BLaER1 (cell line): ENCODE data around the gene PNLDC1.
"Not testable (repeated sequence)": the region's sequence is repeated elsewhere in the genome, so short reads cannot be mapped to it uniquely, and the experiment has no call there.

Experiments
- H3K27ac ChIP-seq: shearing (Covaris generic); formaldehyde crosslinking; 2 replicates; pipeline ENCODE4 v1.8.1; 2022
- H3K27me3 ChIP-seq: shearing (Covaris generic); formaldehyde crosslinking; 2 replicates; pipeline ENCODE4 v1.8.1; 2022
- H3K36me3 ChIP-seq: shearing (Covaris generic); formaldehyde crosslinking; 2 replicates; pipeline ENCODE4 v1.8.1; 2022
- H3K4me1 ChIP-seq: shearing (Covaris generic); formaldehyde crosslinking; 2 replicates; pipeline ENCODE4 v1.8.1; 2022
- H3K4me2 ChIP-seq: shearing (Covaris generic); formaldehyde crosslinking; 2 replicates; pipeline ENCODE4 v1.8.1; 2022
- H3K4me3 ChIP-seq: shearing (Covaris generic); formaldehyde crosslinking; 2 replicates; pipeline ENCODE4 v1.8.1; 2022
- H3K9ac ChIP-seq: shearing (Covaris generic); formaldehyde crosslinking; 2 replicates; pipeline ENCODE4 v1.8.1; 2022
- H3K9me3 ChIP-seq: shearing (Covaris generic); formaldehyde crosslinking; 2 replicates; pipeline ENCODE4 v1.8.1; 2022
- H4K20me1 ChIP-seq: shearing (Covaris generic); formaldehyde crosslinking; 2 replicates; pipeline ENCODE4 v1.8.1; 2022
- Cebpa-rat ChIP-seq: shearing (Covaris generic); IDR thresholded peaks from 2 replicates; pipeline ENCODE4 v1.8.1; 2022

PNLDC1 gene

GRCh38 chr6:159804504-159804903 lies 4.4 kb downstream of the PNLDC1 start:
- TF ChIP-seq Cebpa-rat, result no peak
- H3K4me2 ChIP-seq, result no peak overlapping the region
- no peak overlapping the region for H3K9ac ChIP-seq
- peaks cover 11% of the 10 kb centered on the region for H3K36me3 ChIP-seq
- H3K4me1 ChIP-seq, result no peaks in the 10 kb centered on the region; the same call in 1 of the 2 replicates
- no peaks in the 10 kb centered on the region for H3K9me3 ChIP-seq
- H4K20me1 ChIP-seq, result no peaks in the 10 kb centered on the region
- H3K4me3 ChIP-seq, result no peak overlapping the region
- no peak overlapping the region for H3K27ac ChIP-seq
- no peaks in the 10 kb centered on the region for H3K27me3 ChIP-seq

GRCh38 chr6:159805440-159806020 lies 5.5 kb downstream of the PNLDC1 start:
- H4K20me1 ChIP-seq, result no peaks in the 10 kb centered on the region
- peaks cover 1% of the 10 kb centered on the region; the same call in 1 of the 2 replicates for H3K36me3 ChIP-seq
- no peak overlapping the region for H3K9ac ChIP-seq
- TF ChIP-seq Cebpa-rat, result no peak
- H3K4me2 ChIP-seq, result no peak overlapping the region
- H3K9me3 ChIP-seq, result no peaks in the 10 kb centered on the region
- no peak overlapping the region for H3K27ac ChIP-seq
- H3K4me1 ChIP-seq, result no peaks in the 10 kb centered on the region; the same call in 1 of the 2 replicates
- no peaks in the 10 kb centered on the region for H3K27me3 ChIP-seq
- H3K4me3 ChIP-seq, result no peak overlapping the region

- Histone ChIP-seq H3K27ac (no peak overlapping the region), H3K4me3 (no peak overlapping the region), H4K20me1 (no peaks in the 10 kb centered on the region), H3K9me3 (no peaks in the 10 kb centered on the region), H3K4me1 (no peaks in the 10 kb centered on the region; the same call in 1 of the 2 replicates), H3K9ac (no peak overlapping the region), H3K36me3 (no peaks in the 10 kb centered on the region), H3K27me3 (no peaks in the 10 kb centered on the region), H3K4me2 (no peak overlapping the region)
- TF ChIP-seq Cebpa-rat, result no peak
Measured at GRCh38 chr6:159806021-159806458, 6.0 kb downstream of the PNLDC1 start.

GRCh38 chr6:159807150-159807858 lies 7.2 kb downstream of the PNLDC1 start:
- no peaks in the 10 kb centered on the region for H4K20me1 ChIP-seq
- H3K4me1 ChIP-seq, result no peaks in the 10 kb centered on the region; the same call in 1 of the 2 replicates
- no peak overlapping the region for H3K4me2 ChIP-seq
- no peaks in the 10 kb centered on the region for H3K9me3 ChIP-seq
- TF ChIP-seq Cebpa-rat, result no peak; the same call in 1 of the 2 replicates
- H3K36me3 ChIP-seq, result no peaks in the 10 kb centered on the region
- no peak overlapping the region for H3K27ac ChIP-seq
- no peaks in the 10 kb centered on the region for H3K27me3 ChIP-seq
- H3K4me3 ChIP-seq, result no peak overlapping the region
- no peak overlapping the region for H3K9ac ChIP-seq

- Histone ChIP-seq H4K20me1 (no peaks in the 10 kb centered on the region), H3K9ac (no peak overlapping the region), H3K9me3 (no peaks in the 10 kb centered on the region), H3K4me3 (no peak overlapping the region), H3K27ac (no peak overlapping the region), H3K4me1 (no peaks in the 10 kb centered on the region; the same call in 1 of the 2 replicates), H3K27me3 (no peaks in the 10 kb centered on the region), H3K36me3 (no peaks in the 10 kb centered on the region), H3K4me2 (no peak overlapping the region)
- no peak for TF ChIP-seq Cebpa-rat
Measured at GRCh38 chr6:159808647-159809046, 8.6 kb downstream of the PNLDC1 start.

GRCh38 chr6:159809149-159809548 lies 9.1 kb downstream of the PNLDC1 start:
- Histone ChIP-seq H3K4me1 (no peaks in the 10 kb centered on the region; the same call in 1 of the 2 replicates), H4K20me1 (no peaks in the 10 kb centered on the region), H3K4me2 (no peak overlapping the region; the same call in 1 of the 2 replicates), H3K4me3 (no peak overlapping the region), H3K36me3 (no peaks in the 10 kb centered on the region), H3K9me3 (no peaks in the 10 kb centered on the region), H3K9ac (no peak overlapping the region), H3K27me3 (no peaks in the 10 kb centered on the region), H3K27ac (no peak overlapping the region)
- no peak for TF ChIP-seq Cebpa-rat

GRCh38 chr6:159813781-159814180 lies 13.7 kb downstream of the PNLDC1 start:
- no peaks in the 10 kb centered on the region for H3K9me3 ChIP-seq
- no peak overlapping the region for H3K9ac ChIP-seq
- no peak overlapping the region for H3K4me3 ChIP-seq
- H3K27me3 ChIP-seq, result no peaks in the 10 kb centered on the region
- no peaks in the 10 kb centered on the region for H4K20me1 ChIP-seq
- H3K4me1 ChIP-seq, result peaks cover 27% of the 10 kb centered on the region
- no peak overlapping the region for H3K27ac ChIP-seq
- H3K36me3 ChIP-seq, result no peaks in the 10 kb centered on the region
- no peak overlapping the region for H3K4me2 ChIP-seq
- TF ChIP-seq Cebpa-rat, result no peak

- Histone ChIP-seq H3K4me3 (no peak overlapping the region), H3K36me3 (no peaks in the 10 kb centered on the region), H3K27me3 (no peaks in the 10 kb centered on the region), H4K20me1 (no peaks in the 10 kb centered on the region), H3K27ac (no peak overlapping the region), H3K4me1 (peaks cover 40% of the 10 kb centered on the region), H3K9me3 (no peaks in the 10 kb centered on the region), H3K4me2 (no peak overlapping the region), H3K9ac (no peak overlapping the region)
- TF ChIP-seq Cebpa-rat, result no peak
Measured at GRCh38 chr6:159815410-159815809, 15.3 kb downstream of the PNLDC1 start.

- H3K9ac ChIP-seq, H3K36me3 ChIP-seq, H3K27me3 ChIP-seq, H3K4me2 ChIP-seq, H4K20me1 ChIP-seq, H3K4me3 ChIP-seq, H3K9me3 ChIP-seq: not testable (repeated sequence)
- peaks cover 53% of the 10 kb centered on the region for H3K4me1 ChIP-seq
- H3K27ac ChIP-seq, result 0 out of 2 replicates have a peak overlapping the region, but pooled peaks have one; percentile 40
Measured at GRCh38 chr6:159816775-159817174, 16.7 kb downstream of the PNLDC1 start.

GRCh38 chr6:159817951-159818739 lies 18.1 kb downstream of the PNLDC1 start:
- peaks cover 67% of the 10 kb centered on the region for H3K4me1 ChIP-seq
- no peaks in the 10 kb centered on the region for H4K20me1 ChIP-seq
- H3K36me3 ChIP-seq, result no peaks in the 10 kb centered on the region
- H3K27me3 ChIP-seq, result no peaks in the 10 kb centered on the region
- H3K4me3 ChIP-seq, result no peak overlapping the region
- no peak for TF ChIP-seq Cebpa-rat
- peak overlapping the region; percentile 95 for H3K27ac ChIP-seq
- H3K9me3 ChIP-seq, result no peaks in the 10 kb centered on the region
- peak overlapping the region; percentile 99 for H3K4me2 ChIP-seq
- H3K9ac ChIP-seq, result peak overlapping the region; percentile 84
